ENCODE results near the gene HTRA1. TPM values are rescaled to one million over a fixed set of nuclear protein-coding genes. Genes with fewer than 3 reads are reported as not detected.
A peak's percentile ranks its signal among the peaks of the same experiment; 100 is the strongest.

The HTRA1 gene
- polyA plus RNA-seq, 3 donors, result 0.84 to 4.7 (median 2.2) TPM

- peak; percentile 18 to 54 (median 29) for DNase-seq
- Histone ChIP-seq H3K27me3 (ENCODE audit: control insufficient read depth in 2 of 2, insufficient read depth in 2 of 2, low read length in 2 of 2) (no peaks in the 10 kb centered on the region), H3K4me1 (ENCODE audit: control insufficient read depth in 1 of 2, insufficient read depth in 2 of 2, low read length in 2 of 2) (no peaks in the 10 kb centered on the region), H2AFZ (ENCODE audit: insufficient read depth, low read depth, low read length, poor library complexity, severe bottlenecking) (no peak overlapping the region), H3K9me3 (replicated peaks in 1 of 2; ENCODE audit: control insufficient read depth in 1 of 2, insufficient read depth in 1 of 2, low read length in 2 of 2) (no peaks in the 10 kb centered on the region), H3K9ac (ENCODE audit: insufficient read depth, low read length, poor library complexity, severe bottlenecking) (no peak overlapping the region), H3K4me2 (replicated peaks; ENCODE audit: extremely low read depth, low read length, poor library complexity, severe bottlenecking) (no peak overlapping the region), H3K36me3 (replicated peaks in 1 of 2; ENCODE audit: control insufficient read depth in 1 of 2, insufficient read depth in 2 of 2, low read length in 2 of 2) (no peaks in the 10 kb centered on the region), H4K20me1 (ENCODE audit: insufficient read depth, low read length) (no peaks in the 10 kb centered on the region), H3K27ac (ENCODE audit: low read depth in 1 of 2, low read length in 2 of 2) (no peak overlapping the region), H3K4me3 (replicated peaks in 1 of 3; ENCODE audit: low read depth in 2 of 3, low read length in 3 of 3) (no peak overlapping the region), H3K79me2 (ENCODE audit: insufficient read depth, low read length) (no peaks in the 10 kb centered on the region)
- Mint-ChIP-seq H3K27me3 (ENCODE audit: low read depth in 3 of 3) (peaks cover 3 to 7% (median 3%) of the 10 kb centered on the region in 3 donors), H3K4me1 (no peaks in the 10 kb centered on the region), H3K9me3 (peaks cover 0 to 2% (median 0%) of the 10 kb centered on the region in 7 donors), H3K36me3 (peaks cover 0 to under 1% of the 10 kb centered on the region in 2 donors), H3K4me3 (no peak overlapping the region), H3K27ac (no peak overlapping the region)
- no CpG with 5 or more reads among the region's 3 CpGs for WGBS (ENCODE audit: insufficient coverage)
- peak; percentile 84 for TF ChIP-seq CTCF (IDR thresholded peaks at IDR 0.05)
- intact Hi-C loops (cut with micrococcal nuclease), result loop anchor here (2.0 to 10.0 kb wide), 4 partner anchors 101 to 138 kb away; partner anchors contain the start of gene DMBT1 (in 2 of the 2)
These were observed 26.0 kb upstream of the HTRA1 start for GRCh38 chr10:122435212-122435827.

GRCh38 chr10:122441961-122442360, 19.4 kb upstream of the HTRA1 start:
- no peak overlapping the region for H3K27ac Mint-ChIP-seq
- WGBS (ENCODE audit: insufficient coverage), result 89% methylated on average over 4 of the region's 7 CpGs
- no peak overlapping the region for H3K4me2 ChIP-seq (replicated peaks; ENCODE audit: extremely low read depth, low read length, poor library complexity, severe bottlenecking)

More at GRCh38 chr10:122441961-122442360, 19.4 kb upstream of the HTRA1 start:
- Histone ChIP-seq H3K4me3 (replicated peaks in 1 of 3; ENCODE audit: low read depth in 2 of 3, low read length in 3 of 3) (no peak overlapping the region), H2AFZ (ENCODE audit: insufficient read depth, low read depth, low read length, poor library complexity, severe bottlenecking) (no peak overlapping the region), H3K9me3 (replicated peaks in 1 of 2; ENCODE audit: control insufficient read depth in 1 of 2, insufficient read depth in 1 of 2, low read length in 2 of 2) (no peaks in the 10 kb centered on the region), H3K27ac (ENCODE audit: low read depth in 1 of 2, low read length in 2 of 2) (no peak overlapping the region), H3K27me3 (ENCODE audit: control insufficient read depth in 2 of 2, insufficient read depth in 2 of 2, low read length in 2 of 2) (peaks cover 2 to 11% of the 10 kb centered on the region in 2 donors), H3K4me1 (ENCODE audit: control insufficient read depth in 1 of 2, insufficient read depth in 2 of 2, low read length in 2 of 2) (no peaks in the 10 kb centered on the region), H4K20me1 (ENCODE audit: insufficient read depth, low read length) (no peaks in the 10 kb centered on the region), H3K9ac (ENCODE audit: insufficient read depth, low read length, poor library complexity, severe bottlenecking) (no peak overlapping the region), H3K79me2 (ENCODE audit: insufficient read depth, low read length) (no peaks in the 10 kb centered on the region), H3K36me3 (replicated peaks in 1 of 2; ENCODE audit: control insufficient read depth in 1 of 2, insufficient read depth in 2 of 2, low read length in 2 of 2) (no peaks in the 10 kb centered on the region)
- intact Hi-C loops (cut with micrococcal nuclease), result no loop called here
- DNase-seq, result no peak
- Mint-ChIP-seq H3K4me3 (no peak overlapping the region), H3K27me3 (ENCODE audit: low read depth in 3 of 3) (peaks cover 9 to 15% (median 14%) of the 10 kb centered on the region in 3 donors), H3K4me1 (no peaks in the 10 kb centered on the region), H3K36me3 (no peaks in the 10 kb centered on the region), H3K9me3 (peaks cover 0 to 2% (median 0%) of the 10 kb centered on the region in 7 donors)
- no peak for TF ChIP-seq CTCF (IDR thresholded peaks at IDR 0.05)
